ENCODE data around the gene C2orf92.
"Not testable (repeated sequence)": the region's sequence is repeated elsewhere in the genome, so short reads cannot be mapped to it uniquely, and the experiment has no call there.

C2orf92 gene

GRCh38 chr2:97706112-97706511 lies 36.6 kb downstream of the C2orf92 start:
- DNase-seq (ENCODE audit: extremely low spot score), result no peak
- CTCF ChIA-PET, result no interaction called here
- POLR2A ChIA-PET, result interaction anchor here (1.8 kb wide), 1 partner anchor 42 kb away, joined by 7 read pairs; the partner anchor contains the start of gene ACTR1B
- TF ChIP-seq FOXA1 (IDR thresholded peaks at IDR 0.05), result no peak
- TF ChIP-seq ZNF384 (IDR thresholded peaks at IDR 0.05), result no peak
- no peak for TF ChIP-seq ELF4 (IDR thresholded peaks at IDR 0.05)
- TF ChIP-seq BHLHE40 (IDR thresholded peaks at IDR 0.05; ENCODE audit: borderline replicate concordance), result no peak
- TF ChIP-seq LEF1 (IDR thresholded peaks at IDR 0.05; ENCODE audit: borderline replicate concordance), result no peak
- no peak for TF ChIP-seq TARDBP (IDR thresholded peaks at IDR 0.05)
- TF ChIP-seq L3MBTL2 (conservative IDR thresholded peaks at IDR 0.05), result no peak
- no peak for TF ChIP-seq NFRKB (IDR thresholded peaks at IDR 0.05)
- TF ChIP-seq SUZ12 (IDR thresholded peaks at IDR 0.05), result no peak

DNA sequence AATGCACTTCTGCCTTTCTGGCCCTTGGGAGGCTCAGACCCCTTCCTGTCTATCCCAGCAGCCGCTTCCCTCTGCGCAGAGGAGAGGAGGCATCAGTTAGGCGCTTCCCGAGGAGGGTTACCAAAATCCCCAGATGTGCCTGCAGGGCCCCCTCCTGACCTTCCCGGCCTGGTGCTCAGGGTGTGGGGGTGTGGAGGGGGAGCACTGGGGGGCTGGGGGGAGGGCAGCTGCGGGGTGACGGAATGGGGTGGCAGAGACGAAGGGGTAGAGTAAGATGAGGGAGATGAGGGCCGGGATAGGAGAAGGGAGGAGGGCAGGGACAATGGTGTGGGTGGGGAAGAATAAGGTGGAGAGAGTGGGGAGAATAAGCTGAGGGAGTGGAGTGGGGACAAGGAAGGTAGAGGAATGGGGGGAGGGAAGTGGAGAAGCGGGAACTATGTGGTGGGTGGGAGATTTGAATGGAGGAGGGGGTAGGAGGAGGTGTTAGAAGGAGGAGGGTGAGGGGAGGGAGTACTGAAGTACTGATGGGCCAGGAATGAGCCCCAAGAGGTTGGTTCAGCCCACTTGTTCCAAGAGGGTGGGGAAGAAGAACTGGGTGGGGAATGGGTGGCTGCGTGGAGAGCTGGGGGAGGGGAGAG lies 37.3 kb downstream of the C2orf92 start:
- POLR2A ChIA-PET, result interaction anchor here (1.5 kb wide), 1 partner anchor 116 kb away, joined by 5 read pairs; no protein-coding TSS in a partner anchor
- TF ChIP-seq PKNOX1 (IDR thresholded peaks at IDR 0.05) (no peak), ELF4 (IDR thresholded peaks at IDR 0.05) (no peak)
- CTCF ChIA-PET, result interaction anchor here (3.6 kb wide), 1 partner anchor 8 kb away, joined by 36 read pairs; no protein-coding TSS in a partner anchor
- DNase-seq (ENCODE audit: extremely low spot score), result no peak

DNA sequence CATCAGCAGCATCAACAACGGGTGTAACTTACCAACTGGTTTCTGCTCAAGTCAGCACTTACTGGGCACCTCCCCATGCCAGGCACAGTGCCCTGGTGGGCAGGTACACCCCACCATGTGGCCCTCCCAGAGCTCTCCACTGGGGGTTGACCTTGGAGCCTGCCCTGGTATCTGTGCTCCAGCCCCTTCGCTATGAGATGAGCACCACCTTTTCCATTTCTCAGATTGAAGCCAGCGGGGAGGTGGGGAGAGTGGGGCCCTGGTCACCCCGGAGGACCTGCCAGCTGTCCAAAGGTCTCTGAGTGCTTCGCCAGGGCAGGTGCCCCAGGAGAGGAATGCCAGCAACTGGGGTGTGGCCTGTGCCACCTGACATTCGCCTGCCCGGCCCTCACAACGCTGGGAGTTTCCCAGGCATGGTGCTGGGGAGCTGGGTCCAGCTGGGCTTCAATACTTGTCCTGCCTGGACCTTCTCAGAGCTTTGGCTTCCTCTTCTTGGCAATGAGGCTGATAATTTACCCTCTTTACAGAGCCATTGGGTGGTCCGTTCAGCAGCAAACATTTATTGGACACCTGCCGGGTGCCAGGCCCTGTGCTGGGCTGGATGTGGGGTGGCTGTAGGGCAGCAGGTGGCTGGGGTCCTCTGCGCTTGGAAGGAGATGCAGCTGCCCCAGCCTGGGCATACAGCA lies 38.0 kb downstream of the C2orf92 start:
- ChIA-PET POLR2A (interaction anchor here (1.5 kb wide), 1 partner anchor 117 kb away, joined by 5 read pairs; no protein-coding TSS in a partner anchor), CTCF (interaction anchor here (1.4 to 3.6 kb wide), 2 partner anchors 9 to 11 kb away, joined by 3 to 36 read pairs; no protein-coding TSS in a partner anchor)
- DNase-seq (ENCODE audit: extremely low spot score), result no peak
- TF ChIP-seq L3MBTL2 (conservative IDR thresholded peaks at IDR 0.05) (no peak), BHLHE40 (IDR thresholded peaks at IDR 0.05; ENCODE audit: borderline replicate concordance) (no peak), FOXA1 (IDR thresholded peaks at IDR 0.05) (no peak)

GRCh38 chr2:97708048-97708380 lies 38.5 kb downstream of the C2orf92 start:
- CTCF ChIA-PET, result interaction anchor here (1.4 to 3.6 kb wide), 2 partner anchors 10 kb away, joined by 3 to 36 read pairs; no protein-coding TSS in a partner anchor
- no peak for TF ChIP-seq BHLHE40 (IDR thresholded peaks at IDR 0.05; ENCODE audit: borderline replicate concordance)
- no peak for TF ChIP-seq ELF4 (IDR thresholded peaks at IDR 0.05)
- no peak for TF ChIP-seq CTBP1 (IDR thresholded peaks at IDR 0.05; ENCODE audit: borderline replicate concordance)
- no peak for TF ChIP-seq ZNF384 (IDR thresholded peaks at IDR 0.05)
- no peak for TF ChIP-seq NFRKB (IDR thresholded peaks at IDR 0.05)
- no peak for TF ChIP-seq HDGF (IDR thresholded peaks at IDR 0.05; ENCODE audit: borderline replicate concordance)
- TF ChIP-seq L3MBTL2 (conservative IDR thresholded peaks at IDR 0.05), result no peak
- TF ChIP-seq SUZ12 (IDR thresholded peaks at IDR 0.05), result no peak
- no peak for TF ChIP-seq PKNOX1 (IDR thresholded peaks at IDR 0.05)
- no peak for TF ChIP-seq LEF1 (IDR thresholded peaks at IDR 0.05; ENCODE audit: borderline replicate concordance)
- TF ChIP-seq FOXM1 (IDR thresholded peaks at IDR 0.05; ENCODE audit: borderline replicate concordance), result no peak
- no peak for TF ChIP-seq ARNT (IDR thresholded peaks at IDR 0.05)
- TF ChIP-seq SP1 (IDR thresholded peaks at IDR 0.05), result no peak
- no peak for TF ChIP-seq TARDBP (IDR thresholded peaks at IDR 0.05)
- no peak for TF ChIP-seq FOXK2 (IDR thresholded peaks at IDR 0.05)
- TF ChIP-seq FOXA1 (IDR thresholded peaks at IDR 0.05), result no peak
- DNase-seq (ENCODE audit: extremely low spot score), result no peak
- POLR2A ChIA-PET, result interaction anchor here (1.5 kb wide), 1 partner anchor 117 kb away, joined by 5 read pairs; no protein-coding TSS in a partner anchor

- DNase-seq (ENCODE audit: extremely low spot score), result no peak
- TF ChIP-seq NFRKB (IDR thresholded peaks at IDR 0.05), result no peak
- TF ChIP-seq SP1 (IDR thresholded peaks at IDR 0.05), result no peak
- no peak for TF ChIP-seq FOXM1 (IDR thresholded peaks at IDR 0.05; ENCODE audit: borderline replicate concordance)
- no peak for TF ChIP-seq BHLHE40 (IDR thresholded peaks at IDR 0.05; ENCODE audit: borderline replicate concordance)
- no peak for TF ChIP-seq ZNF384 (IDR thresholded peaks at IDR 0.05)
- no peak for TF ChIP-seq FOXK2 (IDR thresholded peaks at IDR 0.05)
- TF ChIP-seq TARDBP (IDR thresholded peaks at IDR 0.05), result no peak
- TF ChIP-seq PKNOX1 (IDR thresholded peaks at IDR 0.05), result no peak
- TF ChIP-seq HDGF (IDR thresholded peaks at IDR 0.05; ENCODE audit: borderline replicate concordance), result no peak
- no peak for TF ChIP-seq FOXA1 (IDR thresholded peaks at IDR 0.05)
- no peak for TF ChIP-seq ELF4 (IDR thresholded peaks at IDR 0.05)
- no peak for TF ChIP-seq CTBP1 (IDR thresholded peaks at IDR 0.05; ENCODE audit: borderline replicate concordance)
- no peak for TF ChIP-seq LEF1 (IDR thresholded peaks at IDR 0.05; ENCODE audit: borderline replicate concordance)
- TF ChIP-seq SUZ12 (IDR thresholded peaks at IDR 0.05), result no peak
- TF ChIP-seq ARNT (IDR thresholded peaks at IDR 0.05), result no peak
- no peak for TF ChIP-seq L3MBTL2 (conservative IDR thresholded peaks at IDR 0.05)
- POLR2A ChIA-PET, result interaction anchor here (1.5 kb wide), 1 partner anchor 118 kb away, joined by 5 read pairs; no protein-coding TSS in a partner anchor
- CTCF ChIA-PET, result interaction anchor here (1.4 to 3.6 kb wide), 2 partner anchors 9 to 10 kb away, joined by 3 to 36 read pairs; no protein-coding TSS in a partner anchor
Measured at GRCh38 chr2:97708608-97709007, 39.1 kb downstream of the C2orf92 start.

DNA sequence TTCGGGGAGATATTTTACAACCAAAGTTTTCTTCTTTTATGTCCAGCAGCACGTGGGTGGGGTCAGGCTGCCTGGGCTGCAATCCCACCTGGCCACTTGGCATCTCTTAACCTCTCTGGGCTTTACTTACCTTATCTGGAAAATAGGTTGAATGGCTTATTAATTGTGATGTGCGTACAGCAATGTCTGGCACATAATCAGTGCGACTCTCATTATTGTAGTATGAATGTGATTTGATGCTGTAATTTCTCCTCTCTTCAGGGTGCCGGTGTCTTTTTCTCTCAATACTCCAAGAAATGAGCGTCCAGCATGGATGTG lies 41.8 kb downstream of the C2orf92 start:
- no peak for DNase-seq (ENCODE audit: extremely low spot score)
- CTCF ChIA-PET, result no interaction called here
- POLR2A ChIA-PET, result no interaction called here
- no peak for TF ChIP-seq NFRKB (IDR thresholded peaks at IDR 0.05)
- TF ChIP-seq FOXM1 (IDR thresholded peaks at IDR 0.05; ENCODE audit: borderline replicate concordance), result no peak
- no peak for TF ChIP-seq FOXA1 (IDR thresholded peaks at IDR 0.05)
- TF ChIP-seq TARDBP (IDR thresholded peaks at IDR 0.05), result no peak
- TF ChIP-seq ELF4 (IDR thresholded peaks at IDR 0.05), result no peak
- no peak for TF ChIP-seq LEF1 (IDR thresholded peaks at IDR 0.05; ENCODE audit: borderline replicate concordance)
- no peak for TF ChIP-seq CTBP1 (IDR thresholded peaks at IDR 0.05; ENCODE audit: borderline replicate concordance)
- TF ChIP-seq L3MBTL2 (conservative IDR thresholded peaks at IDR 0.05), result no peak
- no peak for TF ChIP-seq SUZ12 (IDR thresholded peaks at IDR 0.05)

- POLR2A ChIA-PET; DNase-seq (ENCODE audit: extremely low spot score): not testable (repeated sequence)
- CTCF ChIA-PET, result interaction anchor here (1.1 kb wide), 1 partner anchor 170 kb away, joined by 3 read pairs; no protein-coding TSS in a partner anchor
Measured at GRCh38 chr2:97712175-97712574, 42.7 kb downstream of the C2orf92 start.

Measured in HEK293T (cell line).